K562 (cell line): Measurements from ENCODE around the gene HOXB3. TPM values are rescaled to one million over a fixed set of nuclear protein-coding genes. Genes with fewer than 3 reads are reported as not detected.

ENCODE experiments used
- CBX2 ChIP-seq: fragments of 200-600 bp; sonication (generic); IDR thresholded peaks from one replicate; pipeline ENCODE4 v1.6.1; 2012; ENCODE audit warnings: mild to moderate bottlenecking, low read length, inconsistent platforms; ENCODE audit not compliant: insufficient read depth, poor library complexity, severe bottlenecking
- CC2D1A ChIP-seq: fragments of 450-650 bp; IDR thresholded peaks from 2 replicates; pipeline ENCODE4 v1.6.1; 2017; ENCODE audit warnings: mild to moderate bottlenecking
- ETV1 ChIP-seq: fragments of 450-650 bp; conservative IDR thresholded peaks from 2 replicates; pipeline ENCODE4 v1.6.1; 2016; ENCODE audit warnings: missing genetic modification characterization, control low read depth, low read depth, missing compliant biosample characterization
- HNRNPL ChIP-seq: fragments of 200-400 bp; formaldehyde crosslinking; IDR thresholded peaks from 2 replicates; pipeline ENCODE4 v1.6.1; 2017; ENCODE audit warnings: low read depth, mild to moderate bottlenecking, low read length
- ILF3 ChIP-seq: fragments of 450-650 bp; IDR thresholded peaks from 2 replicates; pipeline ENCODE4 v1.6.1; 2018; ENCODE audit warnings: antibody characterized with exemption, mild to moderate bottlenecking, moderate library complexity, borderline replicate concordance
- ILK ChIP-seq: fragments of 450-650 bp; IDR thresholded peaks from 2 replicates; pipeline ENCODE4 v1.6.1; 2016; ENCODE audit warnings: missing genetic modification characterization, low read depth, mild to moderate bottlenecking, missing compliant biosample characterization, moderate library complexity, borderline replicate concordance
- IRF2 ChIP-seq: sonication (generic); formaldehyde crosslinking; IDR thresholded peaks from 2 replicates; pipeline ENCODE4 v1.8.1; 2022; ENCODE audit warnings: mild to moderate bottlenecking, missing genetic modification reagents
- MEF2D ChIP-seq: conservative IDR thresholded peaks from 2 replicates; pipeline ENCODE4 v1.6.1; 2016; ENCODE audit warnings: low read depth, missing genetic modification characterization, missing compliant biosample characterization
- MTA3 ChIP-seq: fragments of 450-650 bp; formaldehyde crosslinking; IDR thresholded peaks from 2 replicates; pipeline ENCODE4 v1.6.1; 2017; ENCODE audit warnings: mild to moderate bottlenecking, borderline replicate concordance
- NFIC ChIP-seq: fragments of 450-650 bp; IDR thresholded peaks from 2 replicates; pipeline ENCODE4 v1.6.1; 2017; ENCODE audit warnings: mild to moderate bottlenecking, inconsistent platforms
- POLR2G ChIP-seq: fragments of 200-400 bp; formaldehyde crosslinking; IDR thresholded peaks from 2 replicates; pipeline ENCODE4 v1.6.1; 2017; ENCODE audit warnings: low read depth, mild to moderate bottlenecking, antibody characterized with exemption, low read length, moderate library complexity
- SNRNP70 ChIP-seq: fragments of 200-400 bp; formaldehyde crosslinking; optimal IDR thresholded peaks from 2 replicates; pipeline ENCODE3; 2017; ENCODE audit warnings: low read depth, low read length
- TBL1XR1 ChIP-seq, 2 experiments: IDR thresholded peaks; 2 replicates each; pipeline ENCODE4 v1.6.1; 2012; ENCODE audit warnings: improper control_type of control experiment in 2 of 2, low read length in 2 of 2, mild to moderate bottlenecking in 1 of 2
- YY1 ChIP-seq, 3 experiments: IDR thresholded peaks; 2 replicates each; pipeline ENCODE4 v1.6.1; 2011; ENCODE audit warnings: low read length in 2 of 3, mild to moderate bottlenecking in 2 of 3, moderate library complexity in 2 of 3, borderline replicate concordance in 1 of 3, control low read depth in 1 of 3, low read depth in 1 of 3; ENCODE audit not compliant: insufficient read depth in 3 of 3, insufficient replicate concordance in 2 of 3, control insufficient read depth in 1 of 3, insufficient read length in 1 of 3; ENCODE audit errors: extremely low read depth in 1 of 3
- ZBTB17 ChIP-seq: fragments of 450-650 bp; formaldehyde crosslinking; IDR thresholded peaks from 2 replicates; pipeline ENCODE4 v1.4.0; 2020; ENCODE audit warnings: mild to moderate bottlenecking
- ZKSCAN8 ChIP-seq: fragments of 200-800 bp; sonication (Bioruptor generic); IDR thresholded peaks from 2 replicates; pipeline ENCODE4 v1.6.1; 2016; ENCODE audit warnings: missing genetic modification characterization, missing compliant biosample characterization
- ZNF12 ChIP-seq: sonication (generic); formaldehyde crosslinking; IDR thresholded peaks from 2 replicates; pipeline ENCODE4 v1.4.0; 2020; ENCODE audit warnings: mild to moderate bottlenecking, missing genetic modification reagents
- ZNF140 ChIP-seq: fragments of 250-450 bp; sonication (Bioruptor Pico); IDR thresholded peaks from 2 replicates; pipeline ENCODE4 v1.8.0; 2021; ENCODE audit warnings: moderate library complexity, mild to moderate bottlenecking, inconsistent platforms
- polyA plus RNA-seq, 8 experiments: library from polyadenylated mRNA; depleted of rRNA in 4 of 8; stranded (reverse) in 5 of 8; unstranded in 3 of 8; fragments of >200 nt; fragmentation: Nextera tagmentation in 2 of 8; fragmentation: Illumina TruSeq in 1 of 8; extraction: Ambion mirVana in 2 of 8; extraction: Trizol in 1 of 8; gene quantifications; 2 replicates each; pipeline versions ENCODE4 v1.2.1 to v1.2.3, GENCODE V29; 2011 to 2014; ENCODE audit warnings: inconsistent platforms in 1 of 8, missing spikeins in 1 of 8
- total RNA-seq, 7 experiments: library from RNA; depleted of rRNA in 6 of 7; stranded (reverse); fragments of >200 nt in 6 of 7; fragmentation: Illumina TruSeq in 2 of 7; extraction: Trizol in 2 of 7; gene quantifications; 2 replicates each; pipeline versions ENCODE4 v1.2.1 to v1.2.3, GENCODE V29; 2011 to 2021; ENCODE audit warnings: low replicate concordance in 1 of 7
- TF ChIP-seq, protein P1 (sequence below): sonication (generic); formaldehyde crosslinking; IDR thresholded peaks from 2 replicates; pipeline ENCODE4 v1.8.0; 2023; ENCODE audit warnings: mild to moderate bottlenecking, missing genetic modification reagents

Gene HOXB3
- total and polyA plus RNA-seq, 9 of the 15 experiments (the other 6 are each of a cell fraction or from before 2014, with no cell fraction given) = 2.4 to 41.3 (median 20.2) TPM

DNA sequence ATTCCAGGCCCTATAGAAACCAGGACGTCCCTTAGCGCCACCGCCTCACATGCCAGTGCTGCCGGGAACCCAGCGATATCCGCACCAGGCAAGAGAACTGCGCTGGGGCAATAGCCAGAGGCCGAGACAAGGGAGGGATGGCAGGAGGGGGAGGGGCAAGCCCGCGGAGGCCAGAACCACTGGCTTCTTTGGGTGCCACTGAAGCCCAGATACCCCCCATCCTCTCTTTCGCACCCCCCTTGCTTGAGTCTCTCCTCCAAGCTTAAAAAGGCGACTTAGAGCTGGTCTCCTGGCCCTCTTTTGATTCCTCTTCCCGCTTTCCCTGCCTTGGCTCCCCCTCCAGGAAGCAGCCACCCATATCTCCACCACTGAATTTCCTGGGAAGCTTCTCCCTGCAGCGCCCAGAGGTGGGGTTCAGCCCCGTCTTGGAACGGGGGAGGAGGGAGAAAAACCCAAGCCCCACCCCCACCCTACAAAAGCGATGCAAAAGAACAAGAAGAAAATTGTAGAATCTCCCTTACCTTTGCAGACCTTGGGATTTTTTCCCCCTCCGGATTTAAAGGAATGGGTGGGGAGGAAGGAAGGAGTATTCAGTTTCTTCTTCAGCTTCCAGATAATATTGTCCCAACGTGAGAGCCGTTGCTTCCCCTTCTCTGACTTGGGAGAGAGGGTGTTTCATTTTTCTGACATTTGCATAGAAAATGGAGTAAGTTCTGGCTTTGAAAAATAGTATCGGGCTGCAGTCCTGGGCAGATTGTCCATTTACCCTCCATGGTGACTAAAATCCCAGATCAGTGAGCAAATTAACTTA lies 14.1 kb upstream of the HOXB3 start (continued):
- no peak for TF ChIP-seq ZNF140 (CRISPR knock-in tag)
- no peak for TF ChIP-seq SNRNP70
- no peak for TF ChIP-seq ILK (tag)
- no peak for TF ChIP-seq ZNF12 (CRISPR knock-in tag)
- TF ChIP-seq ZBTB17 (CRISPR knock-in tag) = no peak
- TF ChIP-seq ILF3 = no peak
- TF ChIP-seq TBL1XR1 (IDR thresholded peaks at IDR 0.05; ENCODE audit: low read length in 2 of 2) = no peak
- no peak for TF ChIP-seq ETV1 (tag)
- no peak for TF ChIP-seq MTA3
- no peak for TF ChIP-seq MEF2D (tag)
- TF ChIP-seq POLR2G = peak; percentile 63
- TF ChIP-seq YY1 (IDR thresholded peaks at IDR 0.05; ENCODE audit: borderline replicate concordance in 1 of 3, control insufficient read depth in 1 of 3, extremely low read depth in 1 of 3, insufficient read depth in 3 of 3, insufficient read length in 1 of 3, insufficient replicate concordance in 2 of 3, low read depth in 1 of 3, low read length in 2 of 3) = no peak
- no peak for TF ChIP-seq CBX2
- TF ChIP-seq CC2D1A = no peak
- TF ChIP-seq IRF2 = no peak
- TF ChIP-seq HNRNPL = no peak
- TF ChIP-seq ZKSCAN8 = no peak
- TF ChIP-seq, protein P1, sequence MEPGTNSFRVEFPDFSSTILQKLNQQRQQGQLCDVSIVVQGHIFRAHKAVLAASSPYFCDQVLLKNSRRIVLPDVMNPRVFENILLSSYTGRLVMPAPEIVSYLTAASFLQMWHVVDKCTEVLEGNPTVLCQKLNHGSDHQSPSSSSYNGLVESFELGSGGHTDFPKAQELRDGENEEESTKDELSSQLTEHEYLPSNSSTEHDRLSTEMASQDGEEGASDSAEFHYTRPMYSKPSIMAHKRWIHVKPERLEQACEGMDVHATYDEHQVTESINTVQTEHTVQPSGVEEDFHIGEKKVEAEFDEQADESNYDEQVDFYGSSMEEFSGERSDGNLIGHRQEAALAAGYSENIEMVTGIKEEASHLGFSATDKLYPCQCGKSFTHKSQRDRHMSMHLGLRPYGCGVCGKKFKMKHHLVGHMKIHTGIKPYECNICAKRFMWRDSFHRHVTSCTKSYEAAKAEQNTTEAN (CRISPR knock-in tag) = no peak
- TF ChIP-seq NFIC = no peak
